ENCODE data around the gene SHISA9. TPM values are rescaled to one million over a fixed set of nuclear protein-coding genes. Genes with fewer than 3 reads are reported as not detected.

SHISA9 gene
- total and polyA plus RNA-seq, 4 donors = under 0.01 to 0.08 (median 0.07) TPM; not detected in 1

GRCh38 chr16:13083681-13084080, 182.3 kb downstream of the SHISA9 start:
- no peaks in the 10 kb centered on the region for H3K36me3 ChIP-seq (ENCODE audit: control insufficient read depth in 4 of 4, insufficient read depth in 3 of 4, low read depth in 1 of 4, low read length in 3 of 4)
- H3K27me3 ChIP-seq (ENCODE audit: control insufficient read depth in 4 of 4, insufficient read depth in 4 of 4, low read length in 3 of 4) = no peaks in the 10 kb centered on the region
- DNase-seq (ENCODE audit: low spot score) = no peak
- TF ChIP-seq FOXA1 (IDR thresholded peaks at IDR 0.05) = no peak
- no peak for TF ChIP-seq YY1 (IDR thresholded peaks at IDR 0.05)
- no peak for TF ChIP-seq EGR1 (IDR thresholded peaks at IDR 0.05; ENCODE audit: low read depth in 2 of 2)
- no peak for TF ChIP-seq REST (IDR thresholded peaks at IDR 0.05)
- TF ChIP-seq JUND (IDR thresholded peaks at IDR 0.05) = no peak
- TF ChIP-seq, protein P1, sequence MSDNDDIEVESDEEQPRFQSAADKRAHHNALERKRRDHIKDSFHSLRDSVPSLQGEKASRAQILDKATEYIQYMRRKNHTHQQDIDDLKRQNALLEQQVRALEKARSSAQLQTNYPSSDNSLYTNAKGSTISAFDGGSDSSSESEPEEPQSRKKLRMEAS (IDR thresholded peaks at IDR 0.05) = no peak
- TF ChIP-seq, protein P2, sequence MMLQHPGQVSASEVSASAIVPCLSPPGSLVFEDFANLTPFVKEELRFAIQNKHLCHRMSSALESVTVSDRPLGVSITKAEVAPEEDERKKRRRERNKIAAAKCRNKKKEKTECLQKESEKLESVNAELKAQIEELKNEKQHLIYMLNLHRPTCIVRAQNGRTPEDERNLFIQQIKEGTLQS (IDR thresholded peaks at IDR 0.05) = no peak
- TF ChIP-seq HNF4G (IDR thresholded peaks at IDR 0.05) = no peak
- TF ChIP-seq, protein P3, sequence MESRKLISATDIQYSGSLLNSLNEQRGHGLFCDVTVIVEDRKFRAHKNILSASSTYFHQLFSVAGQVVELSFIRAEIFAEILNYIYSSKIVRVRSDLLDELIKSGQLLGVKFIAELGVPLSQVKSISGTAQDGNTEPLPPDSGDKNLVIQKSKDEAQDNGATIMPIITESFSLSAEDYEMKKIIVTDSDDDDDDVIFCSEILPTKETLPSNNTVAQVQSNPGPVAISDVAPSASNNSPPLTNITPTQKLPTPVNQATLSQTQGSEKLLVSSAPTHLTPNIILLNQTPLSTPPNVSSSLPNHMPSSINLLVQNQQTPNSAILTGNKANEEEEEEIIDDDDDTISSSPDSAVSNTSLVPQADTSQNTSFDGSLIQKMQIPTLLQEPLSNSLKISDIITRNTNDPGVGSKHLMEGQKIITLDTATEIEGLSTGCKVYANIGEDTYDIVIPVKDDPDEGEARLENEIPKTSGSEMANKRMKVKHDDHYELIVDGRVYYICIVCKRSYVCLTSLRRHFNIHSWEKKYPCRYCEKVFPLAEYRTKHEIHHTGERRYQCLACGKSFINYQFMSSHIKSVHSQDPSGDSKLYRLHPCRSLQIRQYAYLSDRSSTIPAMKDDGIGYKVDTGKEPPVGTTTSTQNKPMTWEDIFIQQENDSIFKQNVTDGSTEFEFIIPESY (IDR thresholded peaks at IDR 0.05) = no peak
- TF ChIP-seq TAF1 (conservative IDR thresholded peaks at IDR 0.05) = no peak
- TF ChIP-seq FOXA2 (IDR thresholded peaks at IDR 0.05) = no peak
- TF ChIP-seq RAD21 (IDR thresholded peaks at IDR 0.05) = no peak
- no peak for TF ChIP-seq RXRA (IDR thresholded peaks at IDR 0.05)
- no peak for TF ChIP-seq HNF4A (conservative IDR thresholded peaks at IDR 0.05)
- H3K4me3 ChIP-seq (ENCODE audit: low read depth in 1 of 3, low read length in 3 of 3) = no peak overlapping the region
- no peaks in the 10 kb centered on the region for H3K9me3 ChIP-seq (ENCODE audit: control insufficient read depth in 4 of 4, low read length in 3 of 4)
- H3K27ac ChIP-seq (ENCODE audit: low read depth in 1 of 2, low read length in 2 of 2) = no peak overlapping the region
- H3K4me1 ChIP-seq (ENCODE audit: control insufficient read depth in 4 of 4, insufficient read depth in 4 of 4, low read length in 3 of 4) = peaks cover 0 to 13% (median 12%) of the 10 kb centered on the region in 4 donors
- H3K9ac ChIP-seq (ENCODE audit: low read depth in 1 of 2, low read length in 2 of 2) = no peak overlapping the region
- WGBS = 41% methylated on average over 5 of the region's 5 CpGs

- no peak overlapping the region for H3K27ac ChIP-seq (ENCODE audit: low read depth in 1 of 2, low read length in 2 of 2)
- DNase-seq (ENCODE audit: low spot score) = no peak
- WGBS = 31% methylated on average over 2 of the region's 2 CpGs
- H3K4me1 ChIP-seq (ENCODE audit: control insufficient read depth in 4 of 4, insufficient read depth in 4 of 4, low read length in 3 of 4) = peaks cover 0 to 13% (median 12%) of the 10 kb centered on the region in 4 donors
- no peaks in the 10 kb centered on the region for H3K27me3 ChIP-seq (ENCODE audit: control insufficient read depth in 4 of 4, insufficient read depth in 4 of 4, low read length in 3 of 4)
- H3K9me3 ChIP-seq (ENCODE audit: control insufficient read depth in 4 of 4, low read length in 3 of 4) = no peaks in the 10 kb centered on the region
- H3K9ac ChIP-seq (ENCODE audit: low read depth in 1 of 2, low read length in 2 of 2) = no peak overlapping the region
- no peak overlapping the region for H3K4me3 ChIP-seq (ENCODE audit: low read depth in 1 of 3, low read length in 3 of 3)
- H3K36me3 ChIP-seq (ENCODE audit: control insufficient read depth in 4 of 4, insufficient read depth in 3 of 4, low read depth in 1 of 4, low read length in 3 of 4) = no peaks in the 10 kb centered on the region
- TF ChIP-seq, protein P1 (IDR thresholded peaks at IDR 0.05) = no peak
- TF ChIP-seq YY1 (IDR thresholded peaks at IDR 0.05) (no peak), HNF4A (conservative IDR thresholded peaks at IDR 0.05) (peak; percentile 38 to 50), JUND (IDR thresholded peaks at IDR 0.05) (peak in 1 of 2 donors; percentile 21), FOXA2 (IDR thresholded peaks at IDR 0.05) (no peak), RAD21 (IDR thresholded peaks at IDR 0.05) (peak; percentile 17 to 42), FOXA1 (IDR thresholded peaks at IDR 0.05) (no peak), GABPA (IDR thresholded peaks at IDR 0.05 in 1 of 2, conservative IDR thresholded peaks at IDR 0.05 in 1 of 2) (no peak), CTCF (IDR thresholded peaks at IDR 0.05; ENCODE audit: low read depth, low read length, missing input control) (peak; percentile 3), NR2F2 (IDR thresholded peaks at IDR 0.05) (no peak), SP1 (IDR thresholded peaks at IDR 0.05) (peak; percentile 32), TAF1 (conservative IDR thresholded peaks at IDR 0.05) (no peak), RXRA (IDR thresholded peaks at IDR 0.05) (peak; percentile 26 to 43), HNF4G (IDR thresholded peaks at IDR 0.05) (no peak)
- TF ChIP-seq, protein P2 (IDR thresholded peaks at IDR 0.05) = no peak
- TF ChIP-seq, protein P3 (IDR thresholded peaks at IDR 0.05) = no peak
Measured at GRCh38 chr16:13084331-13084730, 182.9 kb downstream of the SHISA9 start.
